Large intestine (tissue), 12 donors: ENCODE measurements around the gene FOXK2. TPM values are rescaled to one million over a fixed set of nuclear protein-coding genes. Genes with fewer than 3 reads are reported as not detected.

Source experiments
- DNase-seq, 2 donors: peaks; one replicate each; pipeline versions ENCODE4 v3.0.0 to v3.0.0-alpha.2; 2013
- H3K27ac ChIP-seq: one replicate; pipeline ENCODE4 v1.5.1; 2013; ENCODE audit warnings: low read length
- H3K27me3 ChIP-seq: 2 replicates; pipeline ENCODE4 v1.6.1; 2013; ENCODE audit warnings: low read length; ENCODE audit not compliant: control insufficient read depth, insufficient read depth
- H3K36me3 ChIP-seq: 2 replicates; pipeline ENCODE4 v1.6.1; 2013; ENCODE audit warnings: low read length; ENCODE audit not compliant: control insufficient read depth, insufficient read depth
- H3K4me1 ChIP-seq: one replicate; pipeline ENCODE4 v1.6.1; 2013; ENCODE audit warnings: low read length; ENCODE audit not compliant: control insufficient read depth, insufficient read depth
- H3K4me3 ChIP-seq: one replicate; pipeline ENCODE4 v1.5.1; 2013; ENCODE audit warnings: low read length
- H3K9me3 ChIP-seq: one replicate; pipeline ENCODE4 v1.6.1; 2013; ENCODE audit warnings: mild to moderate bottlenecking, low read depth, low read length, moderate library complexity; ENCODE audit not compliant: control insufficient read depth
- WGBS: methylation state at CpG from one replicate; pipeline ENCODE4 v1.1.5; 2013; ENCODE audit warnings: low lambda C conversion rate; ENCODE audit not compliant: insufficient coverage; 5-methylcytosine and 5-hydroxymethylcytosine counted together
- long read RNA-seq, 11 donors: transcript quantifications; one replicate each; lab custom pipeline, GENCODE V29; 2026
- polyA plus RNA-seq: library from polyadenylated mRNA; unstranded; fragments of 120-200 nt; gene quantifications from one replicate; pipeline ENCODE4 v1.2.1, GENCODE V29; 2013

FOXK2 gene
- polyA plus RNA-seq, result 29.7 TPM
- long read RNA-seq, donor 1, full-length matches to known transcripts, result 8 of 15 reads
- long read RNA-seq, donor 1, partial matches to known transcripts, result 0 of 15 reads
- long read RNA-seq, donor 1, other reads (novel, unspliced or antisense), result 7 of 15 reads
- long read RNA-seq, donor 2, full-length matches to known transcripts, result 16 of 24 reads
- long read RNA-seq, donor 2, partial matches to known transcripts, result 8 of 24 reads
- long read RNA-seq, donor 2, other reads (novel, unspliced or antisense), result 0 of 24 reads
- long read RNA-seq, donor 3, result 0 reads
- long read RNA-seq, donor 4, full-length matches to known transcripts, result 6 of 6 reads
- long read RNA-seq, donor 4, partial matches to known transcripts, result 0 of 6 reads
- long read RNA-seq, donor 4, other reads (novel, unspliced or antisense), result 0 of 6 reads
- long read RNA-seq, donor 5, full-length matches to known transcripts, result 5 of 5 reads
- long read RNA-seq, donor 5, partial matches to known transcripts, result 0 of 5 reads
- long read RNA-seq, donor 5, other reads (novel, unspliced or antisense), result 0 of 5 reads
- long read RNA-seq, donor 6, full-length matches to known transcripts, result 11 of 25 reads
- long read RNA-seq, donor 6, partial matches to known transcripts, result 14 of 25 reads
- long read RNA-seq, donor 6, other reads (novel, unspliced or antisense), result 0 of 25 reads
- long read RNA-seq, donor 7, full-length matches to known transcripts, result 11 of 17 reads
- long read RNA-seq, donor 7, partial matches to known transcripts, result 6 of 17 reads
- long read RNA-seq, donor 7, other reads (novel, unspliced or antisense), result 0 of 17 reads
- long read RNA-seq, donor 8, full-length matches to known transcripts, result 20 of 29 reads
- long read RNA-seq, donor 8, partial matches to known transcripts, result 9 of 29 reads
- long read RNA-seq, donor 8, other reads (novel, unspliced or antisense), result 0 of 29 reads
- long read RNA-seq, donor 9, full-length matches to known transcripts, result 7 of 80 reads
- long read RNA-seq, donor 9, partial matches to known transcripts, result 73 of 80 reads
- long read RNA-seq, donor 9, other reads (novel, unspliced or antisense), result 0 of 80 reads
- long read RNA-seq, donor 10, full-length matches to known transcripts, result 10 of 26 reads
- long read RNA-seq, donor 10, partial matches to known transcripts, result 5 of 26 reads
- long read RNA-seq, donor 10, other reads (novel, unspliced or antisense), result 11 of 26 reads
- long read RNA-seq, donor 11, full-length matches to known transcripts, result 12 of 12 reads
- long read RNA-seq, donor 11, partial matches to known transcripts, result 0 of 12 reads
- long read RNA-seq, donor 11, other reads (novel, unspliced or antisense), result 0 of 12 reads

GRCh38 chr17:82518826-82519810, at the start of gene FOXK2:
Gene FOXK2 (plus strand): TSS chr17:82519732. CDS start chr17:82519889, 157 bp downstream.
- peak within 1 kb of the TSS; percentile 79 for H3K27ac ChIP-seq
- no CpG with 5 or more reads among the region's 114 CpGs for WGBS
- H3K36me3 ChIP-seq, result no peaks in the 10 kb centered on the region
- peaks cover 3% of the 10 kb centered on the region for H3K9me3 ChIP-seq
- H3K4me3 ChIP-seq, result peak within 1 kb of the TSS; percentile 69
- no peaks in the 10 kb centered on the region for H3K4me1 ChIP-seq
- H3K27me3 ChIP-seq, result no peaks in the 10 kb centered on the region
- DNase-seq, result peak; percentile 96 to 98

GRCh38 chr17:82470065-82470464, 49.5 kb upstream of the FOXK2 start:
- Histone ChIP-seq H3K4me1 (no peaks in the 10 kb centered on the region), H3K9me3 (no peaks in the 10 kb centered on the region), H3K27me3 (no peaks in the 10 kb centered on the region), H3K4me3 (no peak overlapping the region), H3K27ac (no peak overlapping the region), H3K36me3 (peaks cover 59% of the 10 kb centered on the region)
- no peak for DNase-seq
- 97% methylated on average over 6 of the region's 7 CpGs for WGBS

- Histone ChIP-seq H3K36me3 (peaks cover 55% of the 10 kb centered on the region), H3K4me1 (no peaks in the 10 kb centered on the region), H3K4me3 (no peak overlapping the region), H3K27ac (no peak overlapping the region), H3K27me3 (no peaks in the 10 kb centered on the region), H3K9me3 (no peaks in the 10 kb centered on the region)
- 87% methylated on average over 3 of the region's 11 CpGs for WGBS
- no peak for DNase-seq
Measured at GRCh38 chr17:82474223-82475010, 45.1 kb upstream of the FOXK2 start.

GRCh38 chr17:82475458-82475857, 44.1 kb upstream of the FOXK2 start:
- Histone ChIP-seq H3K27ac (no peak overlapping the region), H3K4me1 (no peaks in the 10 kb centered on the region), H3K27me3 (no peaks in the 10 kb centered on the region), H3K9me3 (no peaks in the 10 kb centered on the region), H3K36me3 (peaks cover 60% of the 10 kb centered on the region), H3K4me3 (no peak overlapping the region)
- no peak for DNase-seq
- no CpG with 5 or more reads among the region's 8 CpGs for WGBS

GRCh38 chr17:82477934-82478333, 41.6 kb upstream of the FOXK2 start:
- no peak overlapping the region for H3K27ac ChIP-seq
- H3K4me3 ChIP-seq, result no peak overlapping the region
- H3K36me3 ChIP-seq, result peaks cover 68% of the 10 kb centered on the region
- no peaks in the 10 kb centered on the region for H3K9me3 ChIP-seq
- no CpG with 5 or more reads among the region's 8 CpGs for WGBS
- H3K27me3 ChIP-seq, result no peaks in the 10 kb centered on the region
- DNase-seq, result no peak
- no peaks in the 10 kb centered on the region for H3K4me1 ChIP-seq

- no peaks in the 10 kb centered on the region for H3K9me3 ChIP-seq
- no peak overlapping the region for H3K27ac ChIP-seq
- DNase-seq, result no peak
- H3K4me1 ChIP-seq, result no peaks in the 10 kb centered on the region
- peaks cover 75% of the 10 kb centered on the region for H3K36me3 ChIP-seq
- H3K4me3 ChIP-seq, result no peak overlapping the region
- H3K27me3 ChIP-seq, result no peaks in the 10 kb centered on the region
- WGBS, result no CpG with 5 or more reads among the region's 5 CpGs
Measured at GRCh38 chr17:82479602-82480001, 39.9 kb upstream of the FOXK2 start.

GRCh38 chr17:82480318-82480717, 39.2 kb upstream of the FOXK2 start:
- no CpG with 5 or more reads among the region's 9 CpGs for WGBS
- Histone ChIP-seq H3K27ac (no peak overlapping the region), H3K4me3 (no peak overlapping the region), H3K9me3 (no peaks in the 10 kb centered on the region), H3K27me3 (no peaks in the 10 kb centered on the region), H3K36me3 (peaks cover 73% of the 10 kb centered on the region), H3K4me1 (no peaks in the 10 kb centered on the region)
- no peak for DNase-seq

- no peaks in the 10 kb centered on the region for H3K27me3 ChIP-seq
- H3K27ac ChIP-seq, result no peak overlapping the region
- peaks cover 83% of the 10 kb centered on the region for H3K36me3 ChIP-seq
- no peaks in the 10 kb centered on the region for H3K9me3 ChIP-seq
- no peaks in the 10 kb centered on the region for H3K4me1 ChIP-seq
- no peak for DNase-seq
- WGBS, result no CpG with 5 or more reads among the region's 6 CpGs
- no peak overlapping the region for H3K4me3 ChIP-seq
Measured at GRCh38 chr17:82483204-82483660, 36.3 kb upstream of the FOXK2 start.

- no peaks in the 10 kb centered on the region for H3K27me3 ChIP-seq
Measured at GRCh38 chr17:82483836-82484235, 35.7 kb upstream of the FOXK2 start.

More at GRCh38 chr17:82483836-82484235, 35.7 kb upstream of the FOXK2 start:
- Histone ChIP-seq H3K27ac (no peak overlapping the region), H3K4me1 (no peaks in the 10 kb centered on the region), H3K9me3 (no peaks in the 10 kb centered on the region), H3K4me3 (no peak overlapping the region), H3K36me3 (peaks cover 80% of the 10 kb centered on the region)
- no CpG with 5 or more reads among the region's 9 CpGs for WGBS
- no peak for DNase-seq
